HEK293 (cell line): ENCODE results near the gene CRTAC1.

Source experiments
- CTCF ChIA-PET: fragments of 350-600 bp; formaldehyde crosslinking; extraction: SDS; loops from one replicate; lab custom pipeline; 2021; ENCODE audit warnings: antibody characterized with exemption; lab: Yijun Ruan, JAX
- POLR2A ChIA-PET: fragments of 300-600 bp; formaldehyde crosslinking; extraction: SDS; loops from one replicate; lab custom pipeline; 2020; ENCODE audit warnings: antibody characterized with exemption, inconsistent platforms; lab: Yijun Ruan, JAX
- H3K27ac ChIP-seq: fragments of 200-500 bp; sonication (Bioruptor generic); 2 replicates; pipeline ENCODE4 v1.5.1; 2014; ENCODE audit warnings: low read depth, low read length, control low read depth, inconsistent platforms; ENCODE audit errors: extremely low read depth
- H3K36me3 ChIP-seq, 2 experiments: fragments of 200-500 bp in 1 of 2; sonication (Bioruptor generic) in 1 of 2; 1 replicate in 1 of 2; 2 replicates in 1 of 2; pipeline ENCODE4 v1.5.1; 2014 to 2017; ENCODE audit warnings: inconsistent platforms in 2 of 2, low read length in 2 of 2; ENCODE audit not compliant: control insufficient read depth in 2 of 2, insufficient read depth in 1 of 2
- H3K4me1 ChIP-seq: fragments of 200-500 bp; sonication (Bioruptor generic); 2 replicates; pipeline ENCODE4 v1.5.1; 2014; ENCODE audit warnings: mild to moderate bottlenecking, low read length, inconsistent platforms; ENCODE audit not compliant: control insufficient read depth, insufficient read depth
- H3K4me3 ChIP-seq: 2 replicates; pipeline ENCODE4 v1.5.1; 2011; ENCODE audit warnings: low read depth, mild to moderate bottlenecking, control low read depth, low read length, moderate library complexity
- H3K9me3 ChIP-seq: fragments of 200-500 bp; sonication (Bioruptor generic); 2 replicates; pipeline ENCODE4 v1.5.1; 2014; ENCODE audit warnings: low read depth, low read length, inconsistent platforms; ENCODE audit not compliant: control insufficient read depth, insufficient read depth
- MYNN ChIP-seq: fragments of 450-650 bp; formaldehyde crosslinking; IDR thresholded peaks from 2 replicates; pipeline ENCODE4 v1.5.1; 2016; ENCODE audit warnings: missing biosample characterization, missing genetic modification characterization, borderline replicate concordance
- MZF1 ChIP-seq: fragments of 450-650 bp; formaldehyde crosslinking; IDR thresholded peaks from 2 replicates; pipeline ENCODE4 v1.5.1; 2017; ENCODE audit warnings: missing biosample characterization, missing genetic modification characterization, borderline replicate concordance
- SP7 ChIP-seq: fragments of 450-650 bp; formaldehyde crosslinking; IDR thresholded peaks from 2 replicates; pipeline ENCODE4 v1.5.1; 2016; ENCODE audit warnings: missing biosample characterization, missing genetic modification characterization
- ZBTB10 ChIP-seq: fragments of 450-650 bp; formaldehyde crosslinking; IDR thresholded peaks from 2 replicates; pipeline ENCODE4 v1.5.1; 2016; ENCODE audit warnings: missing biosample characterization, missing genetic modification characterization
- ZBTB11 ChIP-seq: fragments of 450-650 bp; formaldehyde crosslinking; conservative IDR thresholded peaks from 2 replicates; pipeline ENCODE4 v1.5.1; 2016; ENCODE audit warnings: low read depth, missing biosample characterization, missing genetic modification characterization
- ZBTB48 ChIP-seq: fragments of 450-650 bp; formaldehyde crosslinking; IDR thresholded peaks from 2 replicates; pipeline ENCODE4 v1.5.1; 2016; ENCODE audit warnings: missing biosample characterization, missing genetic modification characterization
- ZBTB49 ChIP-seq: fragments of 450-650 bp; formaldehyde crosslinking; IDR thresholded peaks from 2 replicates; pipeline ENCODE4 v1.5.1; 2016; ENCODE audit warnings: missing biosample characterization, missing genetic modification characterization, low read depth
- ZNF138 ChIP-seq: fragments of 450-650 bp; formaldehyde crosslinking; IDR thresholded peaks from 2 replicates; pipeline ENCODE4 v1.5.1; 2016; ENCODE audit warnings: missing biosample characterization, missing genetic modification characterization, borderline replicate concordance
- ZNF140 ChIP-seq: fragments of 450-650 bp; formaldehyde crosslinking; IDR thresholded peaks from 2 replicates; pipeline ENCODE4 v1.5.1; 2016; ENCODE audit warnings: missing biosample characterization, missing genetic modification characterization
- ZNF155 ChIP-seq: fragments of 450-650 bp; formaldehyde crosslinking; IDR thresholded peaks from 2 replicates; pipeline ENCODE4 v1.5.1; 2016; ENCODE audit warnings: missing biosample characterization, missing genetic modification characterization
- ZNF16 ChIP-seq: fragments of 450-650 bp; formaldehyde crosslinking; IDR thresholded peaks from 2 replicates; pipeline ENCODE4 v1.5.1; 2016; ENCODE audit warnings: low read depth, missing biosample characterization, missing genetic modification characterization
- ZNF561 ChIP-seq: fragments of 450-650 bp; IDR thresholded peaks from 2 replicates; pipeline ENCODE4 v1.5.1; 2018; ENCODE audit warnings: missing biosample characterization, missing genetic modification characterization, borderline replicate concordance
- ZNF645 ChIP-seq: fragments of 450-650 bp; formaldehyde crosslinking; IDR thresholded peaks from 2 replicates; pipeline ENCODE4; 2016; ENCODE audit warnings: missing biosample characterization, missing genetic modification characterization
- ZNF654 ChIP-seq: fragments of 450-650 bp; formaldehyde crosslinking; IDR thresholded peaks from 2 replicates; pipeline ENCODE4 v1.5.1; 2016; ENCODE audit warnings: low read depth, missing biosample characterization, missing genetic modification characterization
- ZNF670 ChIP-seq: fragments of 450-650 bp; formaldehyde crosslinking; IDR thresholded peaks from 2 replicates; pipeline ENCODE4 v1.5.1; 2016; ENCODE audit warnings: missing biosample characterization, missing genetic modification characterization, low read depth
- ZNF747 ChIP-seq: fragments of 450-650 bp; formaldehyde crosslinking; IDR thresholded peaks from 2 replicates; pipeline ENCODE4 v1.5.1; 2016; ENCODE audit warnings: missing biosample characterization, missing genetic modification characterization
- ZNF776 ChIP-seq: fragments of 450-650 bp; formaldehyde crosslinking; IDR thresholded peaks from 2 replicates; pipeline ENCODE4 v1.5.0; 2017; ENCODE audit warnings: missing biosample characterization, missing genetic modification characterization, borderline replicate concordance
- ZNF777 ChIP-seq: fragments of 450-650 bp; formaldehyde crosslinking; IDR thresholded peaks from 2 replicates; pipeline ENCODE4 v1.5.1; 2017; ENCODE audit warnings: missing biosample characterization, missing genetic modification characterization, borderline replicate concordance
- ZNF837 ChIP-seq: fragments of 450-650 bp; formaldehyde crosslinking; IDR thresholded peaks from 2 replicates; pipeline ENCODE4 v1.5.1; 2016; ENCODE audit warnings: missing biosample characterization, missing genetic modification characterization
- TF ChIP-seq, protein P1 (sequence below): fragments of 450-650 bp; formaldehyde crosslinking; IDR thresholded peaks from 2 replicates; pipeline ENCODE4 v1.5.1; 2017; ENCODE audit warnings: missing biosample characterization, missing genetic modification characterization
- TF ChIP-seq, protein P2 (sequence below): fragments of 450-650 bp; formaldehyde crosslinking; IDR thresholded peaks from 2 replicates; pipeline ENCODE4 v1.5.1; 2017; ENCODE audit warnings: missing biosample characterization, mild to moderate bottlenecking, missing genetic modification characterization, moderate library complexity

The CRTAC1 gene

DNA sequence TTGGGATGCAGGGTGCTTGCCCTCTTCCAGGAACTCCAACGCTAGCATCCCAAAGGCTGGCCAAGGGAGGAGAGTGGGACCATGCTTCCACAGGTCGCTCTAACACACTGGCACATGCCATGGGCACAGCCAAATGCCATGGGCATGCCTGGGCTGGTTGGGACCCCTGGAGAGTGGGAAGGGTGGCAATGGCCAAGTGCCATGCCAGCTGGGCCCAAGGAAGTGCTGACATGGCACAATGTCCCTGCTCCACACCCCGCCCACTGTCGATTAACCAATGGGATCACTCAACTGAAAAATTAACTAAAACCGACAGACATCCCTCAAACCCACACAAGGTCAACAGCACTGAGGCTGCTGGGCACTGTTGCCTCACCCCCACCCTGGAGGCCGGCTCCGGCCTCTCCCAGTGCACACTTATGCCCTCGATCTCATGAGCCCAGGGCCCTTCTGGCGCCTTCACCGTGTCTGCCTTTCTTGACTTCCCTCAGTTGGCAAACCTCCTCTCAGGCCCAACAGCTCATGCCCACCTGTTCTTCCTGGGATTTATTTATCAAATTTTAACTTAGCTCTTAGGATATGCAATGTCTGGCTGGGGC is 97.4 kb downstream of the CRTAC1 start:
- no peak for TF ChIP-seq MZF1
- TF ChIP-seq ZNF16 (tag by site-specific recombination), result no peak
- no peak for TF ChIP-seq ZNF776 (tag by site-specific recombination)
- no peak for TF ChIP-seq ZNF155 (tag by site-specific recombination)
- no peak for TF ChIP-seq ZNF654
- TF ChIP-seq ZNF140 (tag by site-specific recombination), result no peak
- no peak for TF ChIP-seq ZBTB48 (tag by site-specific recombination)
- TF ChIP-seq ZNF777, result no peak
- no peak for TF ChIP-seq ZNF670
- TF ChIP-seq ZNF837 (tag by site-specific recombination), result no peak
- no peak for TF ChIP-seq SP7 (tag by site-specific recombination)
- TF ChIP-seq ZNF138 (tag by site-specific recombination), result no peak
- TF ChIP-seq MYNN (tag by site-specific recombination), result no peak
- TF ChIP-seq ZBTB49 (tag by site-specific recombination), result no peak
- TF ChIP-seq, protein P1, sequence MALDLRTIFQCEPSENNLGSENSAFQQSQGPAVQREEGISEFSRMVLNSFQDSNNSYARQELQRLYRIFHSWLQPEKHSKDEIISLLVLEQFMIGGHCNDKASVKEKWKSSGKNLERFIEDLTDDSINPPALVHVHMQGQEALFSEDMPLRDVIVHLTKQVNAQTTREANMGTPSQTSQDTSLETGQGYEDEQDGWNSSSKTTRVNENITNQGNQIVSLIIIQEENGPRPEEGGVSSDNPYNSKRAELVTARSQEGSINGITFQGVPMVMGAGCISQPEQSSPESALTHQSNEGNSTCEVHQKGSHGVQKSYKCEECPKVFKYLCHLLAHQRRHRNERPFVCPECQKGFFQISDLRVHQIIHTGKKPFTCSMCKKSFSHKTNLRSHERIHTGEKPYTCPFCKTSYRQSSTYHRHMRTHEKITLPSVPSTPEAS (tag by site-specific recombination), result no peak
- TF ChIP-seq ZNF645 (tag by site-specific recombination), result no peak
- TF ChIP-seq, all 188 proteins: peak for 0
- ChIA-PET CTCF (no interaction called here), POLR2A (no interaction called here)
- no peak overlapping the region for H3K4me3 ChIP-seq
- no peaks in the 10 kb centered on the region for H3K36me3 ChIP-seq
- no peaks in the 10 kb centered on the region for H3K9me3 ChIP-seq
- H3K27ac ChIP-seq, result no peak overlapping the region
- H3K4me1 ChIP-seq, result no peaks in the 10 kb centered on the region

DNA sequence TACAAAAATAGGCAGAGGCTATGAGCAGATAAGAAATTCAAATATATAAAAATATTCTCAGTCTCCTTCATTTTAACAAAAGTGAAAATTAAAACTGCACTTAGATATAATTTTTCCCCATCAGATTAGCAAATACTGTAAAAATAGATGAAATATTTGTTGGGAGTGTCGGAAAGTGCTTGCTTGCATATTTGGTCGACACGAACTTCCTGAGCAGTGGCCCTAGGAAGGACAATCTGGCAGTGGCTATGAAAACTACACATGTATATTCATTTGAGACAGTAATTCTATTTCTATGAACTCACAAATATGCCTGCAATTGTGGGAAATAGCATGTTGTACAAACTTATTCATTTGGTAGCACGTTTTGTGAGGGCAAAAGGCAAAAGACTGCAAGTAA is 99.4 kb downstream of the CRTAC1 start:
- Histone ChIP-seq H3K36me3 (no peaks in the 10 kb centered on the region), H3K27ac (no peak overlapping the region), H3K4me1 (no peaks in the 10 kb centered on the region), H3K9me3 (no peaks in the 10 kb centered on the region), H3K4me3 (no peak overlapping the region)
- CTCF ChIA-PET, result interaction anchor here (0.7 to 1.9 kb wide), 4 partner anchors 16 to 115 kb away, joined by 3 to 6 read pairs (median 4); no protein-coding TSS in a partner anchor
- POLR2A ChIA-PET, result no interaction called here
- no peak for TF ChIP-seq ZNF747 (tag by site-specific recombination)
- TF ChIP-seq ZBTB10 (tag by site-specific recombination), result no peak
- TF ChIP-seq ZBTB11 (tag by site-specific recombination), result no peak
- TF ChIP-seq ZNF561 (tag by site-specific recombination), result no peak
- TF ChIP-seq, protein P2, sequence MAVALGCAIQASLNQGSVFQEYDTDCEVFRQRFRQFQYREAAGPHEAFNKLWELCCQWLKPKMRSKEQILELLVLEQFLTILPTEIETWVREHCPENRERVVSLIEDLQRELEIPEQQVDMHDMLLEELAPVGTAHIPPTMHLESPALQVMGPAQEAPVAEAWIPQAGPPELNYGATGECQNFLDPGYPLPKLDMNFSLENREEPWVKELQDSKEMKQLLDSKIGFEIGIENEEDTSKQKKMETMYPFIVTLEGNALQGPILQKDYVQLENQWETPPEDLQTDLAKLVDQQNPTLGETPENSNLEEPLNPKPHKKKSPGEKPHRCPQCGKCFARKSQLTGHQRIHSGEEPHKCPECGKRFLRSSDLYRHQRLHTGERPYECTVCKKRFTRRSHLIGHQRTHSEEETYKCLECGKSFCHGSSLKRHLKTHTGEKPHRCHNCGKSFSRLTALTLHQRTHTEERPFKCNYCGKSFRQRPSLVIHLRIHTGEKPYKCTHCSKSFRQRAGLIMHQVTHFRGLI (tag by site-specific recombination), result no peak
